ENCODE results near the gene TMEM52B. TPM values are rescaled to one million over a fixed set of nuclear protein-coding genes. Genes with fewer than 3 reads are reported as not detected.

Gene TMEM52B
- total and polyA plus RNA-seq, 2 experiments from 2014 or later: not detected

GRCh38 chr12:10170216-10170615 lies 8.6 kb upstream of the TMEM52B start:
- no peaks in the 10 kb centered on the region for H3K79me2 ChIP-seq (replicated peaks; ENCODE audit: insufficient read depth)
- H3K4me2 ChIP-seq: no peak overlapping the region
- H3K27me3 ChIP-seq (ENCODE audit: insufficient read depth): no peaks in the 10 kb centered on the region
- Mint-ChIP-seq H3K36me3 (ENCODE audit: low read depth) (no peaks in the 10 kb centered on the region), H3K4me1 (no peaks in the 10 kb centered on the region; the same call in 2 of the 3 replicates), H3K9me3 (no peaks in the 10 kb centered on the region), H3K4me3 (no peak overlapping the region), H3K27ac (no peak overlapping the region), H3K27me3 (ENCODE audit: insufficient read depth, low read depth, poor library complexity) (no peaks in the 10 kb centered on the region)
- DNase-seq (ENCODE audit: low spot score) (no peak), ATAC-seq (no peak)
- H3K4me1 ChIP-seq (ENCODE audit: insufficient read depth): no peaks in the 10 kb centered on the region
- no peak for TF ChIP-seq JUNB (IDR thresholded peaks at IDR 0.05; ENCODE audit: unreplicated experiment)
- H3K27ac ChIP-seq (ENCODE audit: low read depth): no peak overlapping the region
- H3K4me3 ChIP-seq: no peak overlapping the region
- no peaks in the 10 kb centered on the region for H4K20me1 ChIP-seq (replicated peaks; ENCODE audit: insufficient read depth)
- H2AFZ ChIP-seq: no peak overlapping the region
- H3F3A ChIP-seq (replicated peaks; ENCODE audit: low read depth): no peaks in the 10 kb centered on the region
- no peaks in the 10 kb centered on the region for H3K36me3 ChIP-seq (ENCODE audit: insufficient read depth)
- H3K9me2 ChIP-seq (ENCODE audit: insufficient read depth): no peaks in the 10 kb centered on the region

- no peak within 1 kb of the TSS for H3K27ac Mint-ChIP-seq
- ATAC-seq (no peak), DNase-seq (ENCODE audit: low spot score) (no peak)
- H3K4me1 ChIP-seq (ENCODE audit: insufficient read depth): no peaks in the 10 kb centered on the region
- no peak within 1 kb of the TSS for H3K4me3 ChIP-seq
- H3K27me3 ChIP-seq (ENCODE audit: insufficient read depth): no peaks in the 10 kb centered on the region
- no peak within 1 kb of the TSS for H3K27ac ChIP-seq (ENCODE audit: low read depth)
- no peaks in the 10 kb centered on the region for H3K36me3 Mint-ChIP-seq (ENCODE audit: low read depth)
- peak within 1 kb of the TSS; percentile 34; the same call in 1 of the 2 replicates for H2AFZ ChIP-seq
- no peaks in the 10 kb centered on the region; the same call in 2 of the 3 replicates for H3K4me1 Mint-ChIP-seq
- no peak within 1 kb of the TSS for H3K4me2 ChIP-seq
- no peak within 1 kb of the TSS for H3K4me3 Mint-ChIP-seq
- H4K20me1 ChIP-seq (replicated peaks; ENCODE audit: insufficient read depth): no peaks in the 10 kb centered on the region
- H3K9me2 ChIP-seq (ENCODE audit: insufficient read depth): no peaks in the 10 kb centered on the region
- no peaks in the 10 kb centered on the region for H3F3A ChIP-seq (replicated peaks; ENCODE audit: low read depth)
- H3K79me2 ChIP-seq (replicated peaks; ENCODE audit: insufficient read depth): no peaks in the 10 kb centered on the region
- H3K9me3 Mint-ChIP-seq: no peaks in the 10 kb centered on the region
- no peaks in the 10 kb centered on the region for H3K27me3 Mint-ChIP-seq (ENCODE audit: insufficient read depth, low read depth, poor library complexity)
- no peaks in the 10 kb centered on the region for H3K36me3 ChIP-seq (ENCODE audit: insufficient read depth)
- TF ChIP-seq ETS1 (IDR thresholded peaks at IDR 0.05): no peak
- TF ChIP-seq CREB1 (CRISPR knock-in tag; IDR thresholded peaks at IDR 0.05; ENCODE audit: low read depth): no peak
- no peak for TF ChIP-seq EZH2 (IDR thresholded peaks at IDR 0.05; ENCODE audit: low read depth, unreplicated experiment)
- no peak for TF ChIP-seq STAT1 (IDR thresholded peaks at IDR 0.05; ENCODE audit: unreplicated experiment)
- TF ChIP-seq CTCF (conservative IDR thresholded peaks at IDR 0.05; ENCODE audit: low read depth in 2 of 2): no peak
- no peak for TF ChIP-seq REST (IDR thresholded peaks at IDR 0.05; ENCODE audit: unreplicated experiment)
- TF ChIP-seq ZNF331 (CRISPR knock-in tag; IDR thresholded peaks at IDR 0.05; ENCODE audit: low read depth): no peak
- no peak for TF ChIP-seq ZNF114 (CRISPR knock-in tag; IDR thresholded peaks at IDR 0.05)
- no peak for TF ChIP-seq NANOG (IDR thresholded peaks at IDR 0.05; ENCODE audit: borderline replicate concordance)
- TF ChIP-seq JUNB (IDR thresholded peaks at IDR 0.05; ENCODE audit: unreplicated experiment): no peak
Measured at GRCh38 chr12:10171973-10172728, 6.7 kb upstream of the TMEM52B start, which contains the start of gene OLR1. Gene OLR1 (minus strand): TSS chr12:10172132. CDS start chr12:10172077, 55 bp downstream.

Data from GM23338 (cell line).